ENCODE data around the gene VAMP4.

Gene VAMP4, protein sequence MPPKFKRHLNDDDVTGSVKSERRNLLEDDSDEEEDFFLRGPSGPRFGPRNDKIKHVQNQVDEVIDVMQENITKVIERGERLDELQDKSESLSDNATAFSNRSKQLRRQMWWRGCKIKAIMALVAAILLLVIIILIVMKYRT

DNA sequence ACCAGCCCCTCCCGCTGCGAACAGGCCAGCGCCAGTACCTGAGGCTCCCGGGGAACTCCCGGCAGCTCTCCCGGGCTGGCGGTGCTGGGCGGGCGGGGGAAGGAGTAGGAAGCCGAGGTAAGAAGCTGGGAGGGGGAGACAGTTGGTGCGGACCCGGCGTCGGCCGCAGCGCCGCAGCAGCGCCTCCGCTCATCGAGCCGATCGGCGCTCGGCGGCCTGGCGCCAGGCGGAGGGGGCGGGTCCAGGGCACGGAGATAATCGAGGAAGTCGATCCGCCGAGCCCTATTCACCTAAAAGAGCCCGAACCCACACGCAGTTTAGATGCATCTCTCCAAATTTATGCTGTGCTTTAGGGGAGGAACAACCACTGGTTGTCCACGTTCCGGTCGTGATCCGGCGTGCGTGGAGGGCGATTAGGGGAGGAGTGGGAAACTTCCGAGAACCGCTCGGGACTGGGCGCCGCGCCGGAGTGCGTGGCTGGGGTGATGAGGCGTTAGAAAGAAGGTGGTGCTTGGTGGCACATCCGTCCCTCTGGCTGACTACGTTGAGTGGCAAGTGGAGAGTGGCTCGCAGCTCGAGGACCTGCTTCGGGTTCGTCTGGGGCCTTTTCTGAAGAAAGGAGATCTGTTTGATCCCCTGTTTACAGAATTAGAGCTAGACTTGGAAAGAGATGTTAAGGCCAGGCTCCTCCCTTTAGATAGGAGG, at the start of gene VAMP4:
Gene VAMP4, minus strand, starts transcription at position 194 of the 705 bp plus-strand sequence. CDS start 3,651 bp downstream, outside the sequence.
- peak; percentile 60 to 86 for DNase-seq

DNA sequence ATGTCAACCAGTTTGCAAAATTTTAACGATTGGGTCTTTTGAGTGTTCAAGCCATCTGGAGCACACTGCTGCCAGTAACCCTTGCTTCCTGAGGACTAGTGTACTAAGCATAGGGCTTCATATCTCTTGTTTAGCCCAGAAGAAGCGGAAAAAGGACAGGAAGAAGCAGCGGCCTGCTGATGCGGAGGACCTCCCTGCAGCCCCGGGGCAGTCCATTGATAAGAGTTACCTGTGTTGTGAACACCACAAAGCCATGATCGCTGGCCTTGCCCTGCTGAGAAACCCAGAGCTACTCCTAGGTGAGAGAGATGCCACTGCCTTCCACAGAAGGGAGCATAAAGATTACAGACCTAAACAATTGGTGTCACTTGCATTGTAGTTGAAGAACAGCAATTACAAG, 48.5 kb upstream of the VAMP4 start:
- no peak for DNase-seq

DNA sequence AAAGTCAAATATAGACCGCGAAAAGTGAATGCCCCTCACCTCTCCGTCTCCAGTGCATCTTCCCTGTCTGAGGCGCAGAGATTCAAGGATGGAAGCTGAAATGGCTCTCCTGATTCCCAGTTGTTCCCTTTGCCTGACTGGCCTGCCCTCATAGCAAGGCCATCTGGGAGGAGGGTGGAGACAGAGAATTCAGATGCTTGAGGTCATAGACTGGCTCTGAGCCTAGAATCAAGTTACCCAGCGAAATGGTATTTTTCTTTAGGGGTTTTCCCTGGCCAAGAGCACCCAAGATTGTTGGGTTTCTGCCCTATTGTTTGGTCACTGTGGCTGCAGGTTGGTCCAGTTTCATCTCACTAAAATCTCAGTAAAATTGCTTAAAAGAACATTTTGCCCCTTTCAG, 46.8 kb upstream of the VAMP4 start:
- no peak for DNase-seq

DNA sequence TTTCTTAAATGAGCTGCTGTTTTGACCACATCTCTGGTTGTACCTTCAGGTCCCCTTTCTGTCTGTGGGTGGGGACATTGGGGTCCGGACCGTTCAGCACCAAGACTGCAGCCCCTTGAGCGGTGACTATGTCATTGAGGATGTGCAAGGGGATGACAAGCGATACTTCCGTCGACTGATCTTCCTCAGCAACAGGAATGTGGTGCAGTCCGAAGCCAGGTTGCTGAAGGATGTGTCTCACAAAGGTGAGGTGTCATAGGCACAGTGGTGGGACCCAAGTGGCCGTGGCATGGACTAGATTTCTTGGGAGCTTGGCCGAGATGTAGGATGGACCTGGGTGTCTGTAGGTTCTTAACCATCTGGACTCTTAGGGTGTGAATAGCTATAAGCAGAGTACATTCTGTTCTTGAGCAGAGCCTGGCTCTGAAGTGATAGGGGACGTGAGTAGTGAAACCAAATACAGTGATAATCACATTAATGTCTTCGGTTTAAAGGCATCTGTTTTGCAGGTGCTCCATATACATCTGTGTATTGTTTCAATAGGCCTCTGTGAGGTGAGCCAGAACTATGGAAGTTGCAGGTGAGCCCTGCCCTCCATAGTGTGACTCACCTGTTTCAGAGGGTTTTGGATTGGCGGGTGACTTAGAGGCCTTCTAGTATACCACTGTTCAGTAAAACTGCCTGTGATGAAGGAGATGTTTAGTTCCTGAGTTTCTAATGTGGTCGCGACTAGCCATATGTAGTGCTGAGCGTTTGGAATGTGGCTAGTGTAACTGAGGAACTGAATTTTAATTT, 46.0 kb upstream of the VAMP4 start:
- DNase-seq: no peak

DNA sequence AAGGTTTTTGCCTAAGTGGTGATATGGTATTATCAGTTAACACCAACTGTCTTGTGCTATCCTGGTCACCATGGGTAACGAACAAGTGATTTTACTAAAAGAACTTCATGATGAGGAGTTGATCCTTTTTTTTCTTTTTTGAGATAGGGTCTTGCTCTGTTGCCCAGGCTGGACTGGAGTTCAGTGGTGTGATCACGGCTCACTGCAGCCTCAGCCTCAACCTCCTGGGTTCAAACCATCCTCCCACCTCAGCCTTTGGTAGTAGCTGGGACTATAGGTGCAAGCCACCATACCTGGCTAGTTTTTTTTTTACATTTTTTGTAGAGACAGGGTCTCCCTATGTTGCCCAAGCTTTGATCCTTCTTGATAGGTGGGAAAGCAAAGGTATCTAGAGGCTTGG, 44.7 kb upstream of the VAMP4 start:
- no peak for DNase-seq

DNA sequence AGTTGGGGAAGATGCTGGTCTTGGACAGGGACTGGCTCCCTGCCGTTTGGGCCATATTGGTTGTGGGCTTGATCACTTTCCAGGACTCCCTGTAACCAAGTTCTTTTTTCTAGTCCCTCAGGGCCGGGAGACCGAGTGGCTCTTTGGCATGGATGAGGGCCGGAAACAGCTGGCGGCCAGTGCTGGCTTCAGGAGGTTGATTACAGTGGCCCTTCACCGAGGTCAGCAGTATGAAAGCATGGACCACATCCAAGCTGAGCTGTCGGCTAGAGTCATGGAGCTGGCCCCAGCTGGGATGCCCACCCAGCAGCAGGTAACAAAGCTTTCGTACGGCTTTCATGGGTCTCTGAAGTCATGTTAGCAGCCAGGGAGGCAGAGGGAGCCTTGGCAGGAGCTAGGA, 43.9 kb upstream of the VAMP4 start:
- DNase-seq: no peak

DNA sequence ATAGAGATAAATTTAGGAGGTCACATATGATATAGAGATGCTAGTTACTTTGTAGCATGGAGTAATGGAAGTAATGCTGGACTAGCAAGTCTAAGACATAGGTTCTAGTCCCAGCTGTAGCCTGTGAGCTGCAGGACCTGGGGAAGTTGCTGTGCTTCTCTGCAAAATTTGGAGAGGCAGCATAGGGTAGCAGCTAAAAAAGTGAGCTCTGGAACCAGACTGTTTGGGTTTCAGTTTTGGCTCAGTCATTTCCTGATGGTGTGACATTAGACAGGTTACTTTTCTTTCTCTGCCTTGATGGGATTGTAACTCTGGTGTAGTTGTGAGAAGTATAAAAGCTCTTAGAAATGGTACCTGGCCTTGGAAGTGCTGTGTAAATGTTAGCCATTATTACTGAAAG, 42.9 kb upstream of the VAMP4 start:
- no peak for DNase-seq

DNA sequence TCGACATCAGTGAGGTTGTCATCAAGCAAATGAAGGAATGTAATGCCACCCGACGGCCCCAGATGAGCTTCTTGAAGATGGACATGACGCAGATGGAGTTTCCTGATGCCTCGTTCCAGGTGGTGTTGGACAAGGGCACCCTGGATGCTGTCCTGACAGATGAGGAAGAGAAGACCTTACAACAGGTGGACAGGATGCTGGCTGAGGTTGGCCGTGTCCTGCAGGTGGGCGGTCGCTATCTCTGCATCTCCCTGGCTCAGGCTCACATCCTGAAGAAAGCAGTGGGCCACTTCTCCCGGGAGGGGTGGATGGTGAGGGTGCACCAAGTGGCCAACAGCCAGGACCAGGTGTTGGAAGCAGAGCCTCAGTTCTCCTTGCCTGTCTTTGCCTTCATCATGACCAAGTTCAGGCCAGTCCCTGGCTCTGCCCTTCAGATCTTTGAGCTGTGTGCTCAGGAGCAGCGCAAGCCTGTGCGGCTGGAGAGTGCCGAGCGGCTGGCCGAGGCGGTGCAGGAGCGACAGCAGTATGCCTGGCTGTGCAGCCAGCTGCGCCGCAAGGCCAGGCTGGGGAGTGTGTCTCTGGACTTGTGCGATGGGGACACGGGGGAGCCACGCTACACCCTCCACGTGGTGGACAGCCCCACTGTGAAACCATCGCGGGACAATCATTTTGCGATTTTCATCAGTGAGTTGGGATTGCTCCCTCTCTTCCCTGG, 42.1 kb upstream of the VAMP4 start:
- DNase-seq: no peak

DNA sequence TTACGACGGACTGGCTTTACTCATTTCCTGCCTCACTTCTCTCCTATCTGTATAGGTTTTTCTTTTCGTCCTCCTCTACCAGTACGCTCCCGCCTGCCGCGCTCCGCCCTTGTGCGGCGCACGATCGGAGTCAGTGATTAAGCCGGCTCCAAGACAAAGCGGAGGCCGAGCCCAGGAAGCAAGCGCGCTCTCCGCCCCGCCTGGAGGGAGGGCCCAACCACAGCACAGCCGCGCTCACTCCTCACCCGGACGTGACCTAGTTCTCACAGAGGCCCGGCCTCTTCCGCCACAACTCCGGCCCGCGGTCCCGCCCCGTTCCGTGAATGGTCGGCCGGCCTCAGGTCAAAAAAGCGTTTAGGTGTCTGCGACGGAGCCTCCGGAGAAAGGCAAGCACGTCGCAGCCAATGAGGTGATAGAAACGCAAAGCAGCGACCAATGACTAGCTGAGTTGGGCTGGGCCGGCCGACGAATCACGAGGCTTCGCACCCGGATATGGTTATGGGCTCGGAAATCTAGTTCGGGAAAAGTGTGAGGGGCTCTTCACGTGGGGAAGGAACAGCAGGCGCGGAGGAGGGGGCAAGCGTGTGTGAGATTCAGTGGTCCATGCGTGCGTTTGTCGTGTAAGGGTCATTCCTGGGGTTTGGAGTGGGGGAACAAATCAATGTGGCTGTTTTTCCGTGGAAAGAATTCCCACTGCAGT, 39.5 kb upstream of the VAMP4 start, which contains the start of gene METTL13:
Gene METTL13, plus strand, starts transcription at position 485 of the 700 bp plus-strand sequence. CDS start 308 bp downstream, outside the sequence.
- DNase-seq: peak; percentile 94 to 96

DNA sequence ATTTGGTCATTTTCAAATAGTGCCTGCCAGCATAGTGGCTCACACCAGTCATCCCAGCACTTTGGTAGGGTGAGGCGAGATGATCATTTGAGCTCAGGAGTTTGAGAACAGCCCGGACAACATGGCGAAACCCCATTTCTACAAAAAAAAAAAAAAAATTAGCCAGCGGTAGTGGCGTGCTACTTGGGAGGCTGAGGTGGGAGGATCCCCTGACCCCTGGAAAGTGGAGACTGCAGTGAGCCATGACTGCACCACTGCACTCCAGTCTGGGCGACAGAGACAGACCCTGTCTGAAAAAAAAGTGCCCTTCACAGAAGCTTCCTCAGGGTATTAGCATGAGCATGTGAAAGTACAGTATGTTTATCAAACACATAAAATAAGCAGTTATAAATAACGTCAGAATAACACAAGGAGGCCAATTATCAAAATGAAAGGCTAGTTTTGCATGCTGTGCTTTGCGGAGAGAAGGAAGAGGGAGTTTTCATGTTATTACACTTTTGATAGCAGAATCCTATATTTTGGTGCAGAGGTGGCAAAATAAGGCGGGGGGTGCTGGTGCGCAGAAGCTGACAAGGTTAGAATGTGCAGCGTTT, 38.8 kb upstream of the VAMP4 start:
- DNase-seq: no peak

DNA sequence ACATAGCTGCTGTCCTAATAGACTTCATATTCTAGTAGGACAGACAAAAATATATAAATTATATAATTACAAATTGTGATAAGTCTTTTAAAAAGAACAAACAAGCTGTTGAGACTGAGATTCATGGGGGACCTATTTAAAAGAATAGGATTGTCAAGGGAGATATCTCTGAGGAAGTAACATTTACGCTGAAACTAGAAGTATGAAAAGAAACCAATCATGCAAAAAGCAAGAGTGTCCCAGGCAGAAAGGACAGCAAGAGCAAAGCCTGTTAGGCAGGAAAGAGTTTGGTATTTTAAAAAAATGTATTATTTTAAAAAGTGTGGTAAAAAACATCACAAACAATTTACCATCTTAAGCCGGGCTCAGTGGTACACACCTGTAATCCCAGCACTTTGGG, 30.4 kb upstream of the VAMP4 start:
- no peak for DNase-seq

DNA sequence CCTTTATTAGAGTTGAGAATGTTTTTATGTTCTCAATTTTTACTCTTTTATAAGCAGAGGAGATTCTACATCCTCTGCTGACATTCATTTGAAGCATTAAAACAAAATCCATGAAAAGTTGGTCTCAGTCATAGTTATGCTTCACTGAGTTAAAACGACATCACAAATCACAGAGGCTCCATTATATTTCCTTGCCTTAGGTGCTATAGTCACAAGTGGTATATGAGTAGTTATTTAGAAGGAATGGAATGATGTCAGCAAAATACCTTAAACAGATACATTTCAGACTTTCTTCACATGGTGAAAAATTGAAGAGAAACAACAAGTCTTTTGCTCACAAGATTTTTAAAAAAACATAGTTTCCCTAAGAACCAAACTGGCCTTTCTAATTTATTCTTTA, 27.9 kb upstream of the VAMP4 start:
- DNase-seq: no peak

DNA sequence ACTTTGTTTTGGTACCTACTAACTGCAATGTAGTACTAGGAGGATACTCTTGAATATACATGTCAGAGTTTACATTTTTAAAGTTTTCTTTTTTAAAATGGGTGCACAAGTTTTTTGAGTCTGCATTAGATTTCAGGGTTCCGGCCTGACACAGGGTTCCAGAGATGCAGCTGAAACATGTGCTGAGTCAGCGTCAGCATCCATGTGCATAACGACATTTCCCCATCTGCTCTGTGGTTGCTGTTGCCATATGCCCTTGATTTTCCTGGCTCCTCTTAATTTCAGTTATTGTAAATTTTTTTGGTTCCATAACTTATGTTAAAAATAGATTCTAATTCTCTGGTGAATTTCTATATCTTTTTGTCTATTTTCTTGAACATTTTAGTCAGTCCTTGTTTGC, 27.3 kb upstream of the VAMP4 start:
- no peak for DNase-seq

DNA sequence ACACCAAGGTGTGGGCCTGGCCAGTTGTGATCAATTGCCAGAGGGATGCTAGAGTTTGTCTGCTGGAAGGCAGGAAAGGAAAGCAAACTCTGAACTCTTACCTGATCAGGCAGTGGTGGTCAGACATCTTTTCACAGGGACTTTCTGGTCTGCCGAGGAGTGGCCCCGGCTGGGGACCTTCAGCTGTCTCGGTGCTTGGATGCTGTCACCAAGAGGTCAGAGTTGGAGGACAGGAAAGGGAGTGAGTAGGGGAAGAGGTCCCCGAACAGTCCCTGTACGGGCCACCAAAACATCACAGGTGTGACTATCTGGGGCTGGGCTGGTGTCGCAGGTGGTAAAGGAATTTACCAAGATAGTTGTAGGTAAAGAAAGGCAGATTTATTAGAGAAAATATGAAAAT, 21.9 kb upstream of the VAMP4 start:
- DNase-seq: no peak

DNA sequence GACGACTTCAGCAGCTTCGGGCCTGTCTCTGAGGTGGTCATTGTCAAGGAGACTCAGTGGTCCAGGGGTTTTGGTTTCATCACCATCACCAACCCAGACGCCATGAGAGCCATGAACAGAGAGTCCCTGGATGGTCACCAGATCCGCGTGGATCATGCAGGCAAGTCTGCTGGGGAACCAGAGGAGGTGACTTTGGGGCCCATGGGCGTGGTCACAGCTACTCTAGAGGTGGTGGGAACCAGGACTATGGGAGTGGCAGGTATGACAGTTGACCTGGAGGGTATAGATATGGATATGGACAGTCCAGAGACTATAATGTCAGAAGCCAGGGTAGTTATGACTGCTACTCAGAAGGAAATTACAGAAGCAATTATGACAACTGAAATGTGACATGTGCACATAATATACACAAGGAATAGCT, 20.3 kb upstream of the VAMP4 start:
- no peak for DNase-seq

DNA sequence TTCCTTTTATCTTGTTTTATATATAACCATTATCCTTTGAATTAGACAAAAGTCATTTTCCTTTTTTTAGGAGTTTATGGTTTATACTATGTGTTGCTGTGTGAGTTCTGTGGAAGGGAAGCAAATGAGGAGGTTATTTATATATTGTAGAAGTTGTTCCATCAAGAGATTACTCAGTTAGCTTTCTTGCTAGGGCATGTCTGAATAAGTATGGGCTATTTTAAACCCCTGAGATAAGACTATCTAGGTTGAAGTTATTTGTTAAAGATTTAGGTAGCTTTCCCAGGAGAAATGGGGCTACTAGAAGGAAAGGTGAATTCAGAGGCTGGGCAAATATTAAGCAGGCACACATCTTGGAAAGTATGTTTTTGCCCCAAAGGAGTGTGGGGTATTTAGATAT, 16.1 kb upstream of the VAMP4 start:
- no peak for DNase-seq

DNA sequence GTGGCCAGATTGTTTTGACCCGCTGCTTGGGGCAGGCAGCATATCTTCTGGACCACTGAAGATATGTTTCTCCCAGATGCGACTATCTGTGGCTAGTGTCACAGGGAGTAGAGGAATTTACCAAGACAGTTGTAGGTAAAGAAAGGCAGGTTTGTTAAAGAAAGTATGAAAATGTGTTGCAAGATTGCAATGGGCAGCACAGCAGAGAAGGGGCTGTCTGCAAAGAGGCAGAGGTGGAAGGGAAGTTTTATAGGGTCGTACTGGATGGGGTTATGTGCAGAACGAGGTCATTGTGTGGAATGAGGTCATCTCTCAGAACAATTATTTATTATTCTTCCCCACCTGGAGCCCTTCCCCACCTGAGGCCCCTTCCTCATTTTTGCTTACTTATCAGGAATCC, 15.0 kb upstream of the VAMP4 start:
- no peak for DNase-seq

DNA sequence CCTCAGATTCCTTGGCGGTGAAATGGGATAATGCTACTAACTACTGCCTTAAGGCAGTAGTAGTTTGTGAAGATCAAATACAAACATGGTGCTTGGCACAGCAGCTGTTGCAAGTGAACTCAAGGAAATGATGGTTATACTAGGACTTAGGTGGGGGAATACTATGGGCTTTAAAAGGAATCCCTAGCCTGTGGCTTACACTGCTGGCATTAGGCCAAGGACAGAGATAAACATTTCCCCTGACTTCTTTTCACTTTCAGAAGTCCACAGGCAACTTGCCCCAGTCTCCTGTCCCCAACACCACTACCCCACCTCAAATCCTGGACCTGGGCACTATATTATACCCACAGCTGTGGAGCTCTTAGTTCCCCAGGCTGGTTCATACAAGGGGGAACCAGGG, 13.1 kb upstream of the VAMP4 start:
- no peak for DNase-seq

DNA sequence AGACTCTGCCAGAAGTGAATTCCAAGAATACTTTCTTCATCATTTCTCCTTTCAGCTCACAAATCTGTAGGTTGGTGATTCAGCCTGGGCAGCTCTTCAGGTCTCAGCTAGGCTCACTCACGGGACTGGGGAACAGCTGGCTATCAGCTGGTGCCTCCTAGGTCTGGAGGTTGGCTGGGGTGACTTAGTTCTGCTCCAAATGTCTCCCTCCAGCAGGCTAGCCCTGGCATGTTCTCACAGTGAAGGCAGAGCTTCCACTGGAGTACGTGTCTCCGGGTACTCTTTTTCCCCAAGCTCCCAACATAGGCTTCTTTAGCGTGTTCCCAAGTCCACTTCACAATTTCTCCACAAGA, 12.5 kb upstream of the VAMP4 start:
- DNase-seq: no peak

DNA sequence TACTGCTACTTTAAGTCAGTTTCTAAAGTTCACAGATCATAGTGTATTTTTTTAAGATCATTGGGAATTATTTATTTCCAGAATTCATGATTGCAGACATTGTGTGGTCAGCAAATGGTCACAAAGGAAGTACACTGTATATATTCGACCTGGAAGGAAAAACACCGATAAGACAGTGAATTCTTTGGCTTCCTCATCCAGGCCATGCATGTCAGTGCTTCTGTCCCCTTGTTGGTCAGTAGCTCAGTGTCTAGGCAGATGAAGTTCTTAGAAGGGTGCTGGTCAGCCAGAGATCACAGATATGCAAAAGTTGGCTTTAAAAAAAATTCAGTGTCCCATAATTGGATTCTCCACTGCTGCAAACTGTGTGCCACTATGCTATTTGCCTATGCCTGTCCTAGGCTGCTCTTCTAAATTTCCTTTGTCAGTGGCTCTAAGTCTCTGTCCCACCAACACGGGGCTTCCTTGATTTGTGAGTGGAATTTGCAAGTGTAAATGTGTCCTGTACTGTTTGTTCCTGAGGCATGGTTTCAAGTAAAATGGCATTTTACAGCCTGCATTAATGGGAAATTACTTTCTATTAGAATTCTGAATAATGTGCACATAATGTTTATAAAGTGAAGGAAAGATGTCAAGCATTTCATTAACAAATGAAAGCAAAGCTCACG, 12.0 kb upstream of the VAMP4 start:
- DNase-seq: no peak

DNA sequence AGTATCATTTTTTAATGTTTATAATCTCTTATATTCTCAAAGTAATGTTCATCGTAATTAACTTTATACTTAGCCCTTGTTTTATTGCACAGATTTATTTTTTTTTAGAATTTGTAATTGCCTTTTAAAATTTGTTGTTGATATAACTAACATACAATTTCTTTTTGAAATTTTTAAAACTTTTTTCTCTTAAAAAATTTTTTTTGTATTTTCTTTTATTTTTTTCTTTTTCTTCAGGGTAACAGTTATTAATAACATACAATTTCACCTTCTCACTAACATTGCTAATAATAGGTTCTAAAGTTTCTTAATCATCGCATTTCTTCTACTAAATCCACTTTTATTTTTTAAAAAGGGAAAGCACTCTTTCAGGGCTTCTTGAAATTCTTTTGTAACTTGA, 11.3 kb upstream of the VAMP4 start:
- no peak for DNase-seq

DNA sequence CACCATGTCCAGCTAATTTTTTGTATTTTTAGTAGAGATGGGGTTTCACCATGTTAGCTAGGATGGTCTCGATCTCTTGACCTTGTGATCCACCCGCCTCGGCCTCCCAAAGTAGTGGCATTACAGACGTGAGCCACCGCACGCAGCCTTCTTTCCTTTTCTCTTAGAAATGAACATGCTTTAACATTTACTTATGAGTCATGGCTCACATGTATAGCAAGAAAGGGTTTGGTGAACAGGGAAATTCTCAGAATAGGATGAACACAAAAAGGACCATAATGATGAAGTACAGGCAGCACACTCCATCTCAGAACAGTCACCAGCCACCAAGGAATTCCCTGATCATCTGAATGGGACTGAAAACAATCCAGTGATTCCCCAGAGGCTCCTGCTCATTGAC, 9.4 kb upstream of the VAMP4 start:
- DNase-seq: no peak

All from SW 1271 (cell line).